Measurements from ENCODE around the gene LSR.

LSR gene

DNA sequence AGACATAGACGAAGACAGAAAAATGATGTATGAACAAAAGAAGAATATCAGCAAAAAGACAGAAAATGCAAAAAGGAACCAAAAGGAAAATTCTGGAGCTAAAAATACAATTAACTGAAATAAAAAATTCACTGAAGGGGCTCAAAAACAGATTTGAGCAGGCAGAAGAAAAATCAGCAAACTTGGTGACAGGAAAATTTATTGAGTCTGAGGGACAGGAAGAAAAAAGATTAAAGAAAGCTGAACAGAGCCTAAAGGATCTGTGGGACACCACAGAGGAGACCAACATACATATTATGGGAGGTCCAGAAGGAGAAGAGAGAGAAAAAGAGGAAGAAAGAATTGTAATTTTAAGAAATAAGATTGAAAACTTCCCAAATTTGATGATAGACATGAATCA lies 7.4 kb upstream of the LSR start:
- DNase-seq (ENCODE audit: low spot score): no peak
- no peak for FAIRE-seq

DNA sequence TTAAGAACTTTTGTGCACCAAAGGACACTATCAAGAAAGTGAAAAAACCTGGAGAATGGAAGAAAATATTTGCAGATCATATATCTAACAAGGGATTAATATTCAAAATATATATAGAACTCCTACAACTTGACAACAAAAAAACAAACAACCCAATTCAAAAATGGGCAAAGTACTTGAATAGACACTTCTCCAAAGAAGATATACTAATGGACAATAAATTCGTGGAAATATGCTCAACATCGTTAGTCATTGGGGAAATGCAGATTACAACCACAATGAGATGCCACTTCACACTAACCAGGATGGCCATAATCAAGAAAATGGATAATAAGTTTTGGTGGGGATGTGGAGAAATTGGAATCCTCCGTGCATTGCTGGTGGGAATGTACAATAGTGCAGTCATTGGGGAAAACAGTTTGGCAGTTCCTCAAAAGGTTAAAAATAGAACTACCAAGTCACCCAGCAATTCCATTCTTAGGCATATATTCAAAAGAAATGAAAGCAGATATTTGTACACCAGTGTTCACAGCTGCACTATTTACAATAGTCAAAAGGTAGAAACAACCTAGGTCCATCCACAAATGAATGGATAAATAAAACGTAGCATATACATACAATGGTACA lies 2.2 kb upstream of the LSR start:
- DNase-seq (ENCODE audit: low spot score) (no peak), FAIRE-seq (no peak)

DNA sequence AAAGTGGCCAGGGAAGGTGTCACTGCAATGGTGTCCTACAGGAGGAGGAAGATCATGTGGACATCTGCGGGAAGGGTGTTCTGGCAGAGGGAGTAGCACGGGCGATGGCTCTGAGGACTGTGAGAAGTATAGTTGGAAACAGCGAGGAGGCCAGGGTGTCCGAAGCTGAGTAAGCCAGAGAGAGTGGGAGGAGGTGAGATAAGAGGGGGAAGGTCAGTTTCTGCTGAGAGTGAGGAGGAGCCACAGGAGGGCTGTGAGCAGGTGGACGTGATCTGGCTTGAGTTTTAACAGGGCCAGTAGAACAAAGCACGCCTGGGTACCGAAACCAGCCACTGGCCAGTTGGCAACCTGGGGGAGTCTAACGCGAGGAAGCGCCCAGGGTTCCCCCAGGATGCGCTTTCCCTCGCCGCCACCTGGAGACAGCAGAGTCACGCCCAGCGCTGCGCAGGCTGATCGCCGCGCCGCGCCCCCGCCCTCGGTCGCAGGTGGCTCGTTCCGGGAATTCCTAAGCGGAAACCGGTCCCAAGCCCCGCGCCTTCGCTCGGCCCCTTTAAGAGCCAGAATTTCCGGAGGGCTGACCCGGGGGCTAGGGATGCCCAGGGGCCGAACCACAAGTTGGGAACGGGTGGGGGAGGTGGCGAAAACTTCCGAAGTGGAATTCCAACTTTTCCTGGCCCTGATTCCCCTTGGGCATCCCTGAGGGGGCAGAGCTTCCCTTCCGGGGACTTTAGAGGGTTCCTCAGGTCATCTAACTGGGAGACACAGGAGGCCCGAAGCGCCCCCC lies 1.1 kb upstream of the LSR start:
- peak; percentile 74 for FAIRE-seq

DNA sequence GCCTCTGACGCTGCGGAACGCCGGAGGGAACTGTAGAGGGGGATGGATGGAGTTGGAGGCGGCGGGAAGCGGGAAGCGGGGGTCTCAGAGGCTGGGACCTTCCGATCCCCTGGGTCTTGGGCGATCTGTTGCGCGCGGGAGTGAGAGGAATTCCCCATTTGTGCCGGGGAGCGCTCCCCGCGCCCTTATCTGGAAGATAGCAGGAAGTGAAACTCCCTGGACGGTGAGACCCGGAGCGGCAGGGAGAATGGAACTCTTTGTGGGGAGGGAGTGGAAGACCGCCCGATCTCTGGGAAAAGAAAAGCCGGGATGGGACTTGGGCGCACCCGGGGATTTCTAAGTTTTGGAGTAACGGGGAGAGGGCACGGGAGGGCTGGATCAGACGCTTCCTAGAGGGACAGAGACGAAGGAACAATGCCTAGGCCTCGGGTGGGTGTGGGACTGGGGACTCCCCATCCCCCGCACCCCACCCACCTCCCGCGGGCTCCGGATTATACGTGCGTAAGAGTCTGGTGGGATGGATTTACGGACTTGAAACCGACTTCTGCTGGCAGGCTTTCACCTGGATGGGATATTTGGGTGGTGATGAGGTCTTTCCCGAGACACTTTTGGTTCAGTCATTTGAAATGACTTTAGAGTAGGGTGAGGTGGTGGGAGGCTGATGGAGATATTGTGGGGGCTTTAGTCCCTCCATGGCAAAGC lies 495 bp downstream of the LSR start:
- DNase-seq (ENCODE audit: low spot score): peak; percentile 36
- FAIRE-seq: no peak

More for the DNA sequence above, 1.1 kb upstream of the LSR start:
- DNase-seq (ENCODE audit: low spot score): peak; percentile 88

DNA sequence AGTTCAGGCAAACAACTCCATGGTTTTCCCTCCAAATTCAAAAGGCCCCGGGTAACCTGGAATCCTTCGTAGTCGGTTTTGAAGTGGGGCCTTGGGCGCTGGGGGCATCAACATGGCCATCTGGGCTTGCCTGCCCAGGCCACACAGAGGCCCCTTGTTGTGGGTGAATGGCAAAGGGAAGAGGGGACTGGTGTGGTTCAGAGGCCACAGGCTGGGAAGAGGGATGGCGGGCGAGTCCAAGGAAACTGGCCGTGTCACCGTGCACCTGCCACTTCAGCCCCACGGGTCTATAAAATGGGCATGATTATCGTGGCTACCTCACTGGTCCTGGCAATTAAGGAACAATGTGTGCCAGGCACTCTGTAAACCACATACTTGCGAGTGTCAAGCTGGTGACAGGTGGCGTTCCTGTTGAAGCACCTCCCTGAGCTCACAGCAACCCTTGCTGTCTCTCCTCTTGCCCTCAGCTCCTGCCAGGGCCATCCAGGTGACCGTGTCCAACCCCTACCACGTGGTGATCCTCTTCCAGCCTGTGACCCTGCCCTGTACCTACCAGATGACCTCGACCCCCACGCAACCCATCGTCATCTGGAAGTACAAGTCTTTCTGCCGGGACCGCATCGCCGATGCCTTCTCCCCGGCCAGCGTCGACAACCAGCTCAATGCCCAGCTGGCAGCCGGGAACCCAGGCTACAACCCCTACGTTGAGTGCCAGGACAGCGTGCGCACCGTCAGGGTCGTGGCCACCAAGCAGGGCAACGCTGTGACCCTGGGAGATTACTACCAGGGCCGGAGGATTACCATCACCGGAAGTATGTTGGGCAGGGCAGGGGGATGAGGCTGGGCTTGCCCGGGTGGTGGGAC lies 1.3 kb downstream of the LSR start:
- FAIRE-seq (no peak), DNase-seq (ENCODE audit: low spot score) (no peak)

DNA sequence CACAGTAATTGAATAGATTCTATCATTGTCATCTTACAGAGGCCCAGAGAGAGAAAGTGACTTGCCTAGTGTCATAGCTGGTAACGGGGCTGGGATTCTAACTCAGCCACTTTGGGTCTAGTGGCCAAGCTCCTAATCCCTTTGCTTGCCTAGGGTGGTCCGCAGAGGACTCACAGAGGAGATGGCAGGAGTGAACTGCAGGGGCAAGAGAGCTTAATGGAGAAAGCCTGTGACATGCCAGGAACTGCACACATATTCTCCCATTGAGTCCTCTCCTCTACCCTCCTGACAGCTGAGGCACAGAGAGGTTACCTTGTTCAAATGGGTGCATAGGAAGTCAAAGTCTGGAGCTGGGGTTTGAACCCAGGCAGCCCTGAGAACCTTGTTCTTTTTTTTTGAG lies 2.7 kb downstream of the LSR start:
- DNase-seq (ENCODE audit: low spot score) (no peak), FAIRE-seq (no peak)

DNA sequence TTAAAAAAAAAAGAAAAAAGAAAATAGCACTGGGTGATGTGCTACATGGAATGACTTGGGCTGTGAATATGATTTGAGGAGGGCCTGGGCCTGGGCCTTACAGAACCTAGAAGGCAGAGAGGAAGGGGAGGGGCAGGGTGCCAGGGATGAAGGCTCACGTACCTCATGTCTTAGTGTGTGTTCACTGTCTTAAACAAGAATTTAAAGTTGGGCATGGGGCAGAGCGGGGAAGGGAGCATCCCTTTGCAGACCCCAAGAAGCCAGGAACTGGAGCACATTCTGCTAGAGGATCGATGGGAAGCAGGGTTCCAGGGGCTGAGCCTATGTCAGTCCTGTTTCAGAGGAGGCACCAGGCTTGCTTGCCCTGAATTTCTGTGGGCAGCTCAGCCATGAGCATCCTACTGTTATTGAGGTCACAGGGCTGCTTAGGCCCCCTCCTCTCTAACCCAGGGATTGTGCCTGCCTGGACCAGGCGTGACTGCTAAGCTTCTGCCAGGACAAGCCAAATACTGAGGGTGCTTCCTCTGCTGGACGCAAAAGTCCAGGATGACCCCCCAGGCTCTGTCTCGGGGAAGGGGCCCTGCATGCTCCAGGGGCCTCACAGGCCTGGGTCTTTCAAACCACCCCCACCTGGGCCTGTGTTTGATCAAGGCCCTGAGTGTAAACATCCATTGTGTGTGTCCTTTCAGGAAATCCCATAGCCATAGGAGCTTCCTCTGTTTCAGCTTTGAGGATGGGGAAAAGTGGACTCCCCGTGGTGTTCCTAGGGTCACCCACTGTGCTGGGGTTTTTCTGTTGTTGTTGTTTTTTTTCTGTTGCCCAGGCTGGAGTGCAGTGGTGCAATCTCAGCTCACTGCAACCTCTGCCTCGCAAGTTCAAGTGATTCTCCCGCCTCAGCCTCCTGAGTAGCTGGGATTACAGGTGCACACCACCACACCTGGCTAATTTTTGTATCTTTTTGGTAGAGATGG lies 4.8 kb downstream of the LSR start:
- no peak for FAIRE-seq

DNA sequence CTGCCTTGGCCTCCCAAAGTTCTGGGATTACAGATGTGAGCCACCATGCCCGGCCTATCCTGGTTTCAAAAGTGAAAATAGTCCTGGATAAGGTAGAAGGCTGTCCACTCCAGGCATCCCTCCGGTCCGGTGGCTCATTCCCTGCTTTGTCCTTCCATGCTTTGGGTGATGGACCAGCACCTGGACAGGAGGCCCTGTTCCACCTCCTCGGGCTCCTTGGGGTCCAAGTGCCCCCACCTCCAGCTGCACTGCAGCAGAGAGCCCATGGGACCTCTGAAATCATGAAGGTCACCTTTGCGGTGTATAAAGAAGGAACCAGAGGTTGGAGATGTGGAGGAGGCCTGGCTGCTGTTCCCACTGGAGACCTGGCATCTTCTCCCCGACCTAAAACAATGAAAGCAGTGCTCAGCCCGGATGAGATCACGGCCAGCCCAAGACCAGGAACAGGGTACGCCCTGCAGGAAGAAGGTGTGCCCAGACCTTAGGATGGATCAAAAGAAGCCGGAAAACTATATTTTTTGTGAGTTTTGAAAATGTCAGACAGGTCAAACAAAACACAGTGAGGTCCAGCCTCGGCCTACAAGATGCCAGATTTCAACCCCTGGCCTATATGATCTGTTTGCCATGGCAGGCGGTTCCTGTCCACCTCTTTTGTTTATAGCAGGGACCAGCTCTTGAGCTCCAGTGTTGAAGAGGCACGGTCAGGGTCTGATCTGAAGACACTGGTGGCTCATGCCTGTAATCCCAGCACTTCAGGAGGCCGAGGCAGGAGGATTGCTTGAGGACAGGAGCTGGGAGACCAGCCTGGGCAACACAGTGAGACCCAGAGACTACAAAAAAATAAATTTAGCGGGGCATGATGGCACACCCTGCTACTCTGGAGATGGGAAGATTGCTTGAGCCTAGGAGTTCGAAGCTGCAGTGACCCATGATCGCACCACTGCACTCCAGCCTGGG lies 5.8 kb downstream of the LSR start:
- DNase-seq (ENCODE audit: low spot score) (no peak), FAIRE-seq (no peak)

More for the DNA sequence above, 4.8 kb downstream of the LSR start:
- DNase-seq (ENCODE audit: low spot score): no peak

DNA sequence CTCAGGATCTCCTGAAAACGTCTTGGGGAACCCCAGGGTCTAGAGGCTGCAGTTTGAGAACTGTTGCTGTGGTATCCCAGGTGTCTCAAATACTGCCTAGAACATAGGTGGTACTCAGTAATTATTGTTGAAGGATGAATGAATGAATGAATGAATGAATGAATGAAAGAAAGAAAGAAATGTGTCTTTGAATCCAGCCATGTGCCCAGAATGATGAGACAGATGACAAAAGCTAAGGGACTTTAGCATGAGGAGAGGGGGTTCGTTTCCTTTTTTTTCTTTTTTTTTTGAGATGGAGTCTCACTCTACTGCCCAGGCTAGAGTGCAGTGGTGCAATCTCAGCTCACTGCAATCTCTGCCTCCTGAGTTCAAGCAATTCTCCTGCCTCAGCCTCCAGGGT lies 7.8 kb downstream of the LSR start:
- no peak for DNase-seq (ENCODE audit: low spot score)
- FAIRE-seq: no peak

DNA sequence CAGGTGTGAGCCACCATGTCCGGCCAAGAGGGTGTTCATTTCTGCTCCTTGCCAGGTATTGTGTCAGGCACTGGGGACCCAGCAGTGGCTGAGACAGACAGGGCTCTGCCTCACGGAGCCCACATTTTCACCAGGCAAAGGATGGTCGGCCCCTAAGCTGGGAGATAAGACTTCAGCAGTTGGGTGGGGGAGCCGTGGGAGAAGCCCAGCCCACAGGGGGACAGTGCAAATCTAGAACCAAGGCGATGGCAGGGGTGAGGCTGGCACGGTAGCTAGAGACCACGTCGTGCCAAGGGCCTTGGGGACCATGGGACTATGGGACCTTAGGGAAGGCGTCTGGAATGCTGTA lies 8.3 kb downstream of the LSR start:
- no peak for FAIRE-seq

DNA sequence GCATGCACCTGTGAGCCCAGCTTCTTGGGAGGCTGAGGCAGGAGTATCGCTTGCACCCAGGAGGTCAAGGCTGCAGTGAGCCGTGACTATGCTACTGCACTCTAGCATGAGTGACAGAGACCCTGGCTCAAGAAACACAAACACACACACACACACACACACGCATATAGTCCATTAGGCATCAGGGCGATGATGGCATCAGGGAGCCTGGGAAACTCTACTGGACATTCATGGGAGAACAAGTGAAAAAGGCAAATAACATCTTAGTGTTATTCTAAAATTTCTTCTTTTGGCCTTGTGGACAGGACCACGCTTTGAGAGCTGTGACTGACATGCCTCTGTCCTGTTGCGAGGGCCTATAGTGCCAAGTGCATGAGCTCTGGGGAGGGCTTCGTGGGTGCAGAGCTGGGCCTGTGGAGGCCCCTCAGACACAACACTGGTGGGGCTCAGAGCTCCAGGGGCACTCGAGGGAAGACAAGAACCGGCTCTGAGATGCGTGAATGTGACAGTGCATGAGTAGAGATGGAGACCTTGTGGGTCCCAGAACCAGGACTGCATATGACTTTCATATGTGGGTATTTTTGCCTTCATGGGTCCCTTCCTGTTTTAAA lies 12.0 kb downstream of the LSR start:
- DNase-seq (ENCODE audit: low spot score) (no peak), FAIRE-seq (no peak)

More for the DNA sequence above, 8.3 kb downstream of the LSR start:
- no peak for DNase-seq (ENCODE audit: low spot score)

DNA sequence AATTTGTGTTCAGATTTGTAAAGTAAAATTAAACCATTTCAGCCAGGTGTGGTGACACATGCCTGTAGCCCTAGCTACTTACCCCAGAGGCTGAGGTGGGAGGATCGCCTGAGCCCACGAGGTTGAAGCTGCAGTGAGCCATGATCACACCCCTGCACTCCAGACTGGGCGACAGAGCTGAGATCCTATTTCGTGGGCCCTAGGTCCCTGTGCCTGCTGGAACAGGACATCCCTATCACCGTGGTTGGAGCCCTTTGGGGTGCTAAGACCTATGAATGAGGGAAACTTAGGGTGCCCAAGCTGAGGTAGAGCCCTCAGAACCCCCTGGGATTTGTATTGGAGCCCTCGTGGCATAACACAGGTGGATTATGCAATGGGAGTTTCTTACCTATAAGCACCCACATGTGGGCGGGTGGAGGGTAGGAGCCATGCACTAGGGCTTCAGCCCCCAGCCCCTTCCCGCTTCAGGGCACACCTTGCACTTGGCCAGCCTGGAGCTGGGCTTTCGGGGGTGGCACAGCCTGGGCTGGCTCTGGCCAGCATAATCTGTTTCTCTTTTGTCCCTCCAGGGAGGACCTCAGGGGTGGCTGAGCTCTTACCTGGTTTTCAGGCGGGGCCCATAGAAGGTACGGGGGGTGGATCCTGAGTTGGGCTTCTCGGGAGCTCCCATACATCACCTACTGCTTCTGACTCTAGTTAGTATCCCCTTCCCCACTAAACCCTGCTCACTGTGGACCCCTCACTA lies 12.7 kb downstream of the LSR start:
- no peak for FAIRE-seq

DNA sequence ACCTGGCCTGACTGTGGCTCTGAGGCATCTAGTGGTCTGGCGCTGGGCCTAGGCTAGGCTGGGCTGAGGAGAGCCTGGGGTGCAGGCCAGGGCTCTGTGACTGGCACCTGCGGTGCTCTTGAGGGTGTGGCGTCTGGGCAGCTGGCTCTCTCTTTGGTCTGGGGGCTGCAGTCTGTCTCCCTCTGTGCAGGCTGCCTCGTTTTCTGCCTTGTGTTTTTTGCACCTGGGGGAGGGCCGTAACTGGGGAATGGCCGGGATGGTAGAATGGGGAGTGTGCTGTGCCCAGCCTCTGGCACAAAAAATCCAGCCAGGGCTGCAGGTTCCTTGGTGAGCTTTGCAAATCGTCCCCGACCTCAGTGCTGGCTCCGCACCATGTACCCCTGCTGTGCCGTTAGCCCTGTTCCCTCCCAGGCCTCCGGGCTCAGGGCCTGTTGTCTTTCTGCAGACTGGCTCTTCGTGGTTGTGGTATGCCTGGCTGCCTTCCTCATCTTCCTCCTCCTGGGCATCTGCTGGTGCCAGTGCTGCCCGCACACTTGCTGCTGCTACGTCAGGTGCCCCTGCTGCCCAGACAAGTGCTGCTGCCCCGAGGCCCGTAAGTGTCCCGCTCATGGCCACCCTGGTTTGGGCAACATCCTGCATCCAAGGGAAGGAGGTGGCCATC lies 13.4 kb downstream of the LSR start:
- no peak for FAIRE-seq
- no peak for DNase-seq (ENCODE audit: low spot score)

More for the DNA sequence above, 12.7 kb downstream of the LSR start:
- no peak for DNase-seq (ENCODE audit: low spot score)

DNA sequence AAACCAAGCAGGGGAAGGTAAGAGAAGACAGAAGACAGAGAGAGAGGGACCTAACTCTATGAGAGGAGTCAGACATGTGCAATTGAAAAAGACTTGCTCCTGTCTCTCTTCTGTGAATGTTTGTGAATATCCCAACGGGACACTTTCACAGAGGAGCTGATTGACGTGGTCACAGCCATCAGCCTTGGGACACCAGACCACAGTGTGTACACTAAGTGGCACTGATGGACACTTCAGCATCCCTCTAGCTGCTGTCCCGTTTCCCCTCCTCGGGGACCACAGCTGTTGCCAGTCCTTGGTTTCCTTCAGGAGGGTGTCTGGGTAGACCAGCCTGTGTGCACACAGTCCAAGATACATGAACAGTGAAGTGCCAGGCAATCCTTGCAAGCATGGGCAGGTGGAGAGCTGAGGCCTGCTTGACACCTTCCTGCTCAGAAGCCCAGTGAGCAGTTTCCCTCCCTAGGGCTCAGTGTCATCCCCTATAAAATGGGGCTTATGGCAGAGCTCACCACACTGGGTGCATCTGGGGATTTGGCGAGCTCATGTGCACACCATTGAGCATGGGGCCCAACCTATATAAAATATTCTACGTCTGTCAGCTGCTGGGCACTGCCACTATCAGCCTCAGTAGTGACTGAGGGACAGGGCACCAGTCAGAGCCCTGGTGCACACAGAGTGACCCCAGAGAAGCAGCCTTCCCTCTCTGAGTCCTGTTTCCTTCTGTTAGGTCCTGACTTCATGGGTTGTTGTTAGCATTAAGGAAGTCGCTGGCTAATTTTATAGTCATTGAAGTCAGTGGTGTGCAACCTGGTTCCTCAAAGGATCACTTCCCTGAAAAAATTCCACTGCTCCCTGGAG lies 15.7 kb downstream of the LSR start:
- DNase-seq (ENCODE audit: low spot score) (no peak), FAIRE-seq (no peak)

DNA sequence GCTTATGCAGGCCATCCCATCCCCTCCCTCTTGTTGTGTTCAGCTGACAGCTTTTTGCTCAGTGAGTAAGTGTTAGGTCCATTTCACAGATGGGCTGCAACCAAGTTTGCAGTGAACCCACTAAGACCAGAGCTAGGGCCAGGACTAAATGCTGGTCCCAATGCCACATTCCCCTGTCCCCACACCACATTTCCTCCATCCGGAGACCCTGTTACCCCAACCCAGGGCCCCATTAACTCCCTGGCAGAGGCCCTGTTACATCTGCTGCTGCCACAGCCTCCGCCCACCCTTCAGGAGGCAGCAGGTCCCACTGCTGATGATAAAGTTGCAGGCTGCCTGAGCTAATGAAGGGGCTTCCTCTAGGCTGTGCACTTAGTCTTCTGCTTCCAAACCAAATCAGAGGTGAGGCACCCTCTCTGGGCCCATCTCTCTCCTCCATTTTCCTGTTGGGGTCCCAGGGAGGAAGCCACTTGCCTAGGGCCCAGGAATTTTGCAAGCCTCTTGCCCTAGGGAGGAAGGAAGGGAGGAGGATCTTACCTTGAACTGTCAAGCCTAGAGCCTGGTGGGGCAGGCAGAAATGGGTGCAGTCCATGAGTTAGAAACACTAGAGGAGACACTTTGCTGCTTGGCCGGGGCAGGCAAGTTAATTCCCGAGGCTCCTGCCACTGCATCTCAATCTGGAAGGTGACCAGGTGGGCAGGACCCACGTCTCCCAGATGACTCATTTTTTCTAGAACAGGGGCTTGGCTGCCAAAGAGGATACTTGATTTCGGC lies 16.5 kb downstream of the LSR start:
- no peak for FAIRE-seq
- no peak for DNase-seq (ENCODE audit: low spot score)

Measured in urothelium cell line (cell line).